PC-3 (cell line): ENCODE results near the gene RIN2.

Experiments
- EZH2 ChIP-seq: fragments of 300-600 bp; sonication (generic); IDR thresholded peaks from one replicate; pipeline ENCODE4 v1.6.1; 2017; ENCODE audit warnings: antibody characterized with exemption, mild to moderate bottlenecking, low read length; ENCODE audit not compliant: unreplicated experiment
- EZH2phosphoT487 ChIP-seq: fragments of 300-600 bp; sonication (generic); IDR thresholded peaks from 2 replicates; pipeline ENCODE4 v1.6.1; 2018; ENCODE audit warnings: mild to moderate bottlenecking, antibody characterized with exemption, low read length, borderline replicate concordance
- TF ChIP-seq, protein P1 (sequence below): fragments of 300-600 bp; sonication (generic); conservative IDR thresholded peaks from 2 replicates; pipeline ENCODE4 v1.5.1; 2017; ENCODE audit warnings: antibody characterized with exemption, low read depth, mild to moderate bottlenecking, low read length

DNA sequence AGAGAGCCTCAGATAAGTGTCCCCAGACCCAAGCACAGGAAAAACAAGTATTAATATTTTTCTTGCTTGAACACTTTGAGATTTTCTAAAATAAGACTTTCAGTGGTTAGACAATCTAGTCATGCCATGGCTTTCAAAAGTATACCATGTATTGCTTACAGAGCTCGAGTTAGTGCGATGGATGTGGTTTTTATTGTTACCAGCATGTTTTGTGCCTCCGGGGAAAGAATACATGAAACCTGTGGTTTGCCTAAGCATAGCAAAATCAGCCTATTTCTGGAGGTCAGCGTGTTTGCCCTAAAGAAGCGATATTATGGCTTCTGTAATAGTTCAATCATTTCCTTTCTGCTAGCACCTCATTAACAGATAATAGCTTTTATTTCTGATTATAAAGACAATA lies 21.6 kb downstream of the RIN2 start:
- TF ChIP-seq EZH2: no peak
- TF ChIP-seq, protein P1, sequence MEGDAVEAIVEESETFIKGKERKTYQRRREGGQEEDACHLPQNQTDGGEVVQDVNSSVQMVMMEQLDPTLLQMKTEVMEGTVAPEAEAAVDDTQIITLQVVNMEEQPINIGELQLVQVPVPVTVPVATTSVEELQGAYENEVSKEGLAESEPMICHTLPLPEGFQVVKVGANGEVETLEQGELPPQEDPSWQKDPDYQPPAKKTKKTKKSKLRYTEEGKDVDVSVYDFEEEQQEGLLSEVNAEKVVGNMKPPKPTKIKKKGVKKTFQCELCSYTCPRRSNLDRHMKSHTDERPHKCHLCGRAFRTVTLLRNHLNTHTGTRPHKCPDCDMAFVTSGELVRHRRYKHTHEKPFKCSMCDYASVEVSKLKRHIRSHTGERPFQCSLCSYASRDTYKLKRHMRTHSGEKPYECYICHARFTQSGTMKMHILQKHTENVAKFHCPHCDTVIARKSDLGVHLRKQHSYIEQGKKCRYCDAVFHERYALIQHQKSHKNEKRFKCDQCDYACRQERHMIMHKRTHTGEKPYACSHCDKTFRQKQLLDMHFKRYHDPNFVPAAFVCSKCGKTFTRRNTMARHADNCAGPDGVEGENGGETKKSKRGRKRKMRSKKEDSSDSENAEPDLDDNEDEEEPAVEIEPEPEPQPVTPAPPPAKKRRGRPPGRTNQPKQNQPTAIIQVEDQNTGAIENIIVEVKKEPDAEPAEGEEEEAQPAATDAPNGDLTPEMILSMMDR: no peak
- no peak for TF ChIP-seq EZH2phosphoT487
